GM23248 (cell line): Measurements from ENCODE around the gene PTK7.

Experiments used
- EZH2 ChIP-seq: fragments of 200-600 bp; sonication (generic); IDR thresholded peaks from 2 replicates; pipeline ENCODE4 v1.6.1; 2018; ENCODE audit warnings: antibody characterized with exemption, mild to moderate bottlenecking; ENCODE audit not compliant: insufficient read depth, poor library complexity, severe bottlenecking
- EZH2phosphoT487 ChIP-seq: fragments of 200-600 bp; sonication (generic); IDR thresholded peaks from 2 replicates; pipeline ENCODE4 v1.6.1; 2018; ENCODE audit warnings: antibody characterized with exemption, moderate library complexity, mild to moderate bottlenecking, low read depth; ENCODE audit not compliant: insufficient read depth

GRCh38 chr6:43146261-43146660, 70.1 kb downstream of the PTK7 start:
- TF ChIP-seq EZH2phosphoT487 (no peak), EZH2 (no peak)
